NT2/D1 (cell line): ENCODE data around the gene SPTSSA.

Source experiments
- DNase-seq: peaks from one replicate; pipeline ENCODE4 v3.0.0-alpha.2; 2011; ENCODE audit warnings: low read depth, low spot score
- H3K27me3 ChIP-seq: 2 replicates; pipeline ENCODE4 v1.6.0; 2011; ENCODE audit warnings: mild to moderate bottlenecking; ENCODE audit not compliant: insufficient read length, insufficient read depth
- H3K36me3 ChIP-seq: 2 replicates; pipeline ENCODE4 v1.6.1; 2011; ENCODE audit warnings: mild to moderate bottlenecking, low read length, mixed read lengths; ENCODE audit not compliant: insufficient read depth, insufficient read length
- H3K4me1 ChIP-seq: 2 replicates; pipeline ENCODE4 v1.5.1; 2011; ENCODE audit not compliant: insufficient read depth, insufficient read length
- H3K4me3 ChIP-seq: 2 replicates; pipeline ENCODE4 v1.5.1; 2011; ENCODE audit warnings: low read depth; ENCODE audit not compliant: insufficient read length
- H3K9ac ChIP-seq: 2 replicates; pipeline ENCODE4 v1.6.0; 2011; ENCODE audit warnings: low read depth; ENCODE audit not compliant: insufficient read length
- H3K9me3 ChIP-seq: 2 replicates; pipeline ENCODE4 v1.5.1; 2011; ENCODE audit warnings: mild to moderate bottlenecking, low read length; ENCODE audit not compliant: insufficient read depth
- SUZ12 ChIP-seq: IDR thresholded peaks from 2 replicates; pipeline ENCODE4 v1.6.1; 2011; ENCODE audit not compliant: insufficient read length, insufficient read depth; ENCODE audit errors: extremely low read depth
- YY1 ChIP-seq: IDR thresholded peaks from 2 replicates; pipeline ENCODE4 v1.6.1; 2011; ENCODE audit not compliant: insufficient read length, insufficient read depth
- ZNF274 ChIP-seq: IDR thresholded peaks from 2 replicates; pipeline ENCODE4 v1.6.1; 2011; ENCODE audit warnings: mild to moderate bottlenecking, low read depth, low read length

The SPTSSA gene

GRCh38 chr14:34425095-34425851 is 36.8 kb downstream of the SPTSSA start:
- DNase-seq, result no peak
- TF ChIP-seq ZNF274, result no peak
- no peak for TF ChIP-seq SUZ12
- TF ChIP-seq YY1, result no peak
- H3K4me1 ChIP-seq, result no peaks in the 10 kb centered on the region

GRCh38 chr14:34424488-34424887 is 37.6 kb downstream of the SPTSSA start:
- peaks cover 18% of the 10 kb centered on the region for H3K9me3 ChIP-seq
- TF ChIP-seq ZNF274 (no peak), YY1 (no peak)
- H3K4me1 ChIP-seq, result no peaks in the 10 kb centered on the region
- DNase-seq, result no peak
- no peaks in the 10 kb centered on the region for H3K27me3 ChIP-seq
- no peak overlapping the region for H3K4me3 ChIP-seq
- no peaks in the 10 kb centered on the region for H3K36me3 ChIP-seq
- no peak overlapping the region for H3K9ac ChIP-seq

More at GRCh38 chr14:34425095-34425851, 36.8 kb downstream of the SPTSSA start:
- Histone ChIP-seq H3K36me3 (no peaks in the 10 kb centered on the region), H3K4me3 (no peak overlapping the region), H3K27me3 (no peaks in the 10 kb centered on the region), H3K9me3 (peaks cover 10% of the 10 kb centered on the region), H3K9ac (no peak overlapping the region)

- Histone ChIP-seq H3K4me1 (no peaks in the 10 kb centered on the region), H3K4me3 (no peak overlapping the region), H3K36me3 (no peaks in the 10 kb centered on the region), H3K27me3 (no peaks in the 10 kb centered on the region), H3K9ac (no peak overlapping the region), H3K9me3 (peaks cover 19% of the 10 kb centered on the region)
- DNase-seq, result no peak
- TF ChIP-seq YY1 (no peak), ZNF274 (no peak), SUZ12 (no peak)
These were observed 38.6 kb downstream of the SPTSSA start for GRCh38 chr14:34423445-34423844.

GRCh38 chr14:34420547-34421150 is 41.4 kb downstream of the SPTSSA start:
- H3K9me3 ChIP-seq, result peaks cover 19% of the 10 kb centered on the region
- DNase-seq, result no peak
- no peak for TF ChIP-seq ZNF274
- TF ChIP-seq SUZ12, result no peak
- no peak for TF ChIP-seq YY1
- no peaks in the 10 kb centered on the region for H3K4me1 ChIP-seq
- H3K36me3 ChIP-seq, result no peaks in the 10 kb centered on the region
- H3K4me3 ChIP-seq, result no peak overlapping the region
- H3K9ac ChIP-seq, result no peak overlapping the region
- H3K27me3 ChIP-seq, result no peaks in the 10 kb centered on the region

GRCh38 chr14:34409721-34410120 is 52.3 kb downstream of the SPTSSA start:
- Histone ChIP-seq H3K36me3 (no peaks in the 10 kb centered on the region), H3K9me3 (no peaks in the 10 kb centered on the region), H3K9ac (no peak overlapping the region), H3K4me1 (no peaks in the 10 kb centered on the region), H3K27me3 (no peaks in the 10 kb centered on the region), H3K4me3 (no peak overlapping the region)
- DNase-seq, result no peak
- no peak for TF ChIP-seq SUZ12
- no peak for TF ChIP-seq ZNF274
- no peak for TF ChIP-seq YY1

- Histone ChIP-seq H3K4me1 (no peaks in the 10 kb centered on the region), H3K9me3 (no peaks in the 10 kb centered on the region), H3K27me3 (no peaks in the 10 kb centered on the region), H3K4me3 (no peak overlapping the region), H3K9ac (no peak overlapping the region), H3K36me3 (no peaks in the 10 kb centered on the region)
- DNase-seq, result no peak
- TF ChIP-seq SUZ12, result no peak
- TF ChIP-seq YY1, result no peak
- no peak for TF ChIP-seq ZNF274
These were observed 54.1 kb downstream of the SPTSSA start for GRCh38 chr14:34407951-34408350.

- no peaks in the 10 kb centered on the region for H3K4me1 ChIP-seq
- H3K27me3 ChIP-seq, result no peaks in the 10 kb centered on the region
- H3K36me3 ChIP-seq, result no peaks in the 10 kb centered on the region
- no peaks in the 10 kb centered on the region for H3K9me3 ChIP-seq
- no peak overlapping the region for H3K9ac ChIP-seq
- TF ChIP-seq SUZ12 (no peak), YY1 (no peak), ZNF274 (no peak)
- no peak overlapping the region for H3K4me3 ChIP-seq
- DNase-seq, result no peak
These were observed 57.6 kb downstream of the SPTSSA start for GRCh38 chr14:34404416-34404815.

GRCh38 chr14:34403646-34404045 is 58.4 kb downstream of the SPTSSA start:
- Histone ChIP-seq H3K36me3 (no peaks in the 10 kb centered on the region), H3K27me3 (no peaks in the 10 kb centered on the region), H3K9ac (no peak overlapping the region), H3K4me1 (no peaks in the 10 kb centered on the region), H3K9me3 (no peaks in the 10 kb centered on the region), H3K4me3 (no peak overlapping the region)
- no peak for DNase-seq
- no peak for TF ChIP-seq ZNF274
- TF ChIP-seq SUZ12, result no peak
- no peak for TF ChIP-seq YY1
